Activated CD4-positive, CD25-positive, alpha-beta regulatory T cell treated with anti-CD3 and anti-CD28 coated beads, Interleukin-2, amount 50 U/mL, for 72 hours (primary cell): ENCODE results near the gene GRAP2.
"Not testable (repeated sequence)": the region's sequence is repeated elsewhere in the genome, so short reads cannot be mapped to it uniquely, and the experiment has no call there.

Source experiments
- DNase-seq: peaks from one replicate; pipeline ENCODE4 v3.0.0; 2021

Gene GRAP2

DNA sequence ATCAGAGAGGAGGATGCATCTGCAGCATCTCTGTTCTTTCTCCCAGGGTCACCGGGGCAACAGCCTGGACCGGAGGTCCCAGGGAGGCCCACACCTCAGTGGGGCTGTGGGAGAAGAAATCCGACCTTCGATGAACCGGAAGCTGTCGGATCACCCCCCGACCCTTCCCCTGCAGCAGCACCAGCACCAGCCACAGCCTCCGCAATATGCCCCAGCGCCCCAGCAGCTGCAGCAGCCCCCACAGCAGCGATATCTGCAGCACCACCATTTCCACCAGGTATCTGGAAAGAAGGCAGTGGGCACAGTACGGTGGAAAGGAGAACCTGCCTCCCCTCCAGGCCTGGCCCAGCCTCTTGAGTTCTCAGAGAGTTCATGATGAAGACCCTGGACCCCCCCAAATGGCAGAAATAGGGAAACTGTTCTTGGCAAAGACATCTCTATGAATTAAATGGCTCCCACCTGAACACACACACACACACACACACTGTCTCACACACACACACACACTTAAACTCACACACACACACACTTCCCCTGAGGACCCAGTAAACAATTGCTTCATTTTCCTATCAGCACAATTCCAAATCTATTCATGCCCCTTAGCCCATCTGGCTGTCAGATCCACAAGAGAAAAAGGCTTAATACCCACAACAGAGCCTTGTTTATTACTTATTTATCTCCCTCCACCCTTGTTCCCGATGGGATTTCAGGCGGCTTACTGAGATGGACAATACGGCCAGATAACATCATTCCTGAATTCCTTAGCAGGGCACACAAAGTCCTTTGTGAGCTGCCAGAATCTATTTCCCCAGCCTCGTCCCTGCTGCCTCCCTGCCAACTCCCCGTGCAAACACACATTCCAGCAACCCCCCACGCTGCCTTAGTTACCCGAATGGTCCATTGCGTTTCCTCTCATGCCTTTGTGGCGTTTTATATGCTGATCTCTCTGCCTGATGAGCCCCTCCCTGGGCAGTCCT lies 67.4 kb downstream of the GRAP2 start:
- no peak for DNase-seq

DNA sequence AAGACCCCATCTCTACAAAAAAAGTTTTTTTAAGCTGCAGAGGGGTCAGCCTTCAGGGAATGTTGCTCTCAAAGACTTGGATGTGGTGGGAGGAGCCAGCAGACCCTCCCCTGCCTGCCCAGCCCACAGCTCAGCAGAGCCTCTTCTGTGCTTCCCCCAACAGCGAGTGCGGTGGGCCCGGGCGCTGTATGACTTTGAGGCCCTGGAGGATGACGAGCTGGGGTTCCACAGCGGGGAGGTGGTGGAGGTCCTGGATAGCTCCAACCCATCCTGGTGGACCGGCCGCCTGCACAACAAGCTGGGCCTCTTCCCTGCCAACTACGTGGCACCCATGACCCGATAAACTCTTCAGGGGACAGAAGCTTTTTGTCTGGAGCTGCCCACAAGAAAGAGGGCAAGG lies 69.9 kb downstream of the GRAP2 start:
- no peak for DNase-seq

DNA sequence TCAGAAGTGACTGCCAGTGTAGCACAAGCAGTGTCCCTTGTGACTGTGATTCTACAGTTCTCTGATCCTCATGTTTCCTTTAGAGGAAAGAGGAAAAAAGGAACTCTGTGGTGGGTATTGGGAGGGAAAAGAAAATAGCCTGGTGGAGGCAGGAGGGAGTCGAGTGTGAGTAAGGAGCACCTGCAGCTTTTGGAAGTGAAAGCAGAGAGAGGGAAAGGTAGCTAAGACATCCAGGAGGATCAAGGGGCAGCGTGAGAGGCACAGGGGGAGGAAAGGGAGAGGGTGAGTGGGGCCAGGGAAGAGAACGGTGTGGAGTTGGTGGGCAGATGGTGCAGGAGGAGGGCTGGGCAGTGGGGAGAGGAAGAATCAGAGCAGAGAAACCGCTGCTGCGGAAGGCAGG lies 71.8 kb downstream of the GRAP2 start:
- no peak for DNase-seq

DNA sequence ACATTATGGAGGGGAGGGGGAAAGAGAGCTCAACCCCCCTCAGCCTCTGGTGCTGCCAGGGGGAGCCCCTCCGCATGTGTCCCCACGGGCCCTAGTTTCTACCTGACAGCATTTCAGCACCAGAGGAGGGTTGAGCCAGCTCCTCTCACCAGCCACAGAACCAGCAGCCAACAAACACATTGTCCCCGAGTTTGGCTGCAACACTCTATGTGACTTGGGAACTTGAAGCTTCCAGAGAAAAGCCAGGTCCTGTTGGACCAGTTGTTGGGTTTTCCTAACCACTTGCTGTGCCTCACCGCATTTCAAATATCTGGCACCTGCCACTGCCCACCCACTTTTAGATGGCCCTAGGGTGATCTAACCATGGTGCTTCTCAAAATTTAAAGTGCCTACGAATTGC lies 72.8 kb downstream of the GRAP2 start:
- no peak for DNase-seq

DNA sequence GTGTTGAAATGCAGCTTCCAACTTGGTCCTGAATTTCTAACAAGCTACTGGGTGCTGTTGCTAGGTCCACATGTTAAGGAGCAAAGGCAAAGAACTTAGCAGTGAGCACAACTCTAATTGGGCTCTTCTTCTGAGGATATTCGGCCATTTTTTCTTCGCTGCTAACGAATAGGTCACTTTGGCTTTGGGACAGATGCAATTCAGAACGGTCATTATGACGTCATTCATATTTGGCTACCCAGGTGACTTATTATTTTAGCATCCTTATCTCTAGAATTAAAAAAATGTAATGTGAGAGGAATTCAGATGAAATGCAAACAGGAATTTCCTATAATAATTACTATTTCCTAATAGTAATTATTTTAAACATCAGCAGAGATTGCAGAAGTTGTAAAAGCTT lies 73.2 kb downstream of the GRAP2 start:
- no peak for DNase-seq

DNA sequence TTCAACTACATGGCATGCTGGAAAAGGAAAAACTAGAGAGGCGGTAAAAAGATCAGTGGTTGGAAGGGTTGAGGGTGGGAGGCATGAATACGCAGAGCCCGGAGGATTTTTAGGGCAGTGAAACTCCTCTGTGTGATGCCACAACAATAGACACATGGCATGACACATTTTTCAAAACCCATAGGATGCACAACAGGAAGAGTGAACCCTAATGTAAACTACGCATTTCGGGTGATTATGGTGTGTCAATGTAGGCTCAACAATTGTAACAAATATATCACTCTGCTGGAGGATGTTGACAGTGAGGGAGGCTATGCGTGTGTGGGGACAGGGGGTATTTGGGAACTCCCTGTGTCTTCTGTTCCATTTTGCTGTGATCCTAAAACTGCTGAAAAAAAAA lies 78.2 kb downstream of the GRAP2 start:
- no peak for DNase-seq

DNA sequence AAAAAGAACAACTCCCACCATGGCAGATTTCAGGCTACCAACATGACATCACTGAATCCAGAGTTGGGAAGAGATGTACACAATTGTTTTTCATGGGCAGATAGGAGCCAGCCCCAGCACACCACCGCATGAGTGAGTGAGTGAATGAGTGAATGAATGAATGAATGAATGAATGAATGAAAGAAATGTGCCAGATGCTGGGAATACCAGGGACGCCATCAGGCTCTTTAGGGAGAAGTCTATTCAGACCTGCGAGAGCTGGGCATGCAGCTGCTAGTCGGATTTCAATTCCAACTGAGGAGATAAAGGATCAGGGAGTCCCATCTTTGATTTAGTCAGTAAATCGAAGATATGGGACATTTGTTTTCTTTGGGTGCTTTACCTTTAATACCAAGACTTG lies 78.6 kb downstream of the GRAP2 start:
- no peak for DNase-seq

DNA sequence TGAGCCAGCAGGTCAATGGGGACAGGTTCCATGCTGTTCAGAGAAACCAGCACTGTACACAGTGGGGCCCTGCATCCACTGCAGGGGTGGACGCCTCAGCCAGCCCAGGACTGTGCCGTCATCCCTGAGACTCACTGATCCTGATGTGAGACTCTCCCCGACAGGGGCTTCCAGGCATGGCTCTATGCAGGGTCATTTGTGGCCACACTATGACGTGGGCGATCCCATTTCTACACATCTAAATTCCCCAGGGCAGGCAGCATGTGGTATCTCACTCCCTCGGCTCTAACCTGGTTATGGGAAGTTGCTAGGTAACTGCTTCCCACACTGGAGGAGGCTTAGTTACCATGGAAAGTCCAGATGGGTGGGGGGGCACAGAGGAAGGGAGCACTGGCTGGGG lies 79.7 kb downstream of the GRAP2 start:
- DNase-seq = no peak

DNA sequence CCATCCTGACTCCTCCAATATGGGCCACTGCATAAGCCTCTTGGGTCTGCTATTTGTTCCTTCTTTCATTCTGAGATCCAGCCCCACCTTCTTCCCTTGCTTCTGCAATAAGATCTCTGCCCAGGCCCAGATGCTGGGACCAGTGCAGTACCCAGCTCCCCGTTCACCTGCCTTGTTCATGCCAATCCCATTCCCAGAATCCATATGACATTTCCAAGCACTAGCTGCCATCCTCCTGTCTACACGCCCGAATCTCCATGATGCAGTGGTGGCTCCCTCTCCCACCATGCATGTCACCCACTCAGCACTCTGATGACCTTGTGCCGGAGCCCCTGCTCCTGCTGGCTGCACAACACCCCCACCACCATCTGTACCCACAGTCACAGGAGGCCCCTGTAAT lies 82.5 kb downstream of the GRAP2 start:
- no peak for DNase-seq

DNA sequence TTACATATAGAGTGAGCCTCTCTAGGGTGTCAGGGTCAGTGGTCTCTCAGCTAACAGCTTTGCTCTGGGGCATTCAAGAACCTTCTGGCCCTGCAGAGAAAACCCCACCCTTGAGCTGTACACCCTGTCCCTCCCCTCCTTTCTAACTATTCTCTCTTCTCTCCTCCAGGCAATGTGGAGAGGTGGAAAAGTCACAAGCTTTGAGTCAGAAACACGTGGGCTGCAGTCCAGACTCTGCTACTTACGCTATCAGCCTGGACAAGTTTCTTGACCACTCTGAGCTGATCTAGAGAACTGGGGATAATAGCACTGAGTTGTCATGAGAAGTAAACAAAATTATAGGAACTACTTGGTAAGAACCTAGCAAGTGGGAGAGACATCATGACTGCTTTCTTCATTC lies 83.1 kb downstream of the GRAP2 start:
- DNase-seq = no peak

DNA sequence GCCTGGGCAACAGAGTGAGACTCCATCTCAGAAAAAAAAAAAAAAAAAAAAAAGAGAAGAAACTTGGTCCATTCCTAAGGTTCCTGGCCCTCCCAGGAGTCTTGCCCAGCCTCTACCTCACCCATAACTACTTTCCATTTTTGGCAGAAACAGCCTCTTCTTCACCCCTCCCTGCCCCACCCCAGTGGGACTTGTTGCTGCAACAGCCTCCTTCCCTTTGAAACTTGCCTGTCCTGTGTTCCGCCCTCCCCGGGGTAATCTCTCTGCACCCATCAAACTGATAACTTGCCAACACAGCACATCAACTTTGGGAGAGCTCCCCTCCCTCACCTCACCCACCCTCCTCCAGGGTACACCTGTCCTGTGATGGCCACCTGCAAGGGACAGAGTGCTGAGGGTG lies 83.9 kb downstream of the GRAP2 start:
- DNase-seq = no peak

DNA sequence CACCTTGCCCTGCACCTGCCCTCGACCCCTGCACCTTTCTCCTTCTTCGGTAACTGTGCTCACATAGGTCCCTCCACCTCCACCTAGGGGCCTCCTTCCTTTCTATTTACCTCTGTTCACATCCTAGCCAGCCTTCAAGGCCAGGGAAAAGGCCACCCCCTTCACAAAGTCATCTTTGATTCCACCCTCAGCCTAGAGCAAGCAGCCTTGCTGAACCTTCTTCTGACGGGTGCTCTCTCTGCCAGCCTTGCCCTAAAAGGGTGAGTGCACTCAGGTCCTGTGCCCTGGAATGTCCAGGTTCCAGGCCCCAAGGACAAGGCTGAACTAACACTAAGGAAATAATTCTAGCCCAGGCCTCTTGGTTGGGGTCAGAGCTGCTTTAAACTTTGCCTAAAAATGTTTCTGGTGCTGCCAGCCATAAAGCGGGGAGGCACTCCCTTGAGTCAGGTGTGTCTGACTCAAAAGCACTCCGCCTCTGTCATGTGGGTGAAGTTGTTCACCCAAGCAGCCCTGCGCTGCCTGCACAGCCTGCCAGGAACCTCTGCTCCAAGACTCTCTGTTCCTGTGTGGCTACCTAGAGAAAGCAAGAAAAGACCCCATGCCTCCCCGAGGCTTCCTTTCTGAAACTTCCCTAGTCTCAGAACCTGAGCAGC lies 84.6 kb downstream of the GRAP2 start:
- no peak for DNase-seq

DNA sequence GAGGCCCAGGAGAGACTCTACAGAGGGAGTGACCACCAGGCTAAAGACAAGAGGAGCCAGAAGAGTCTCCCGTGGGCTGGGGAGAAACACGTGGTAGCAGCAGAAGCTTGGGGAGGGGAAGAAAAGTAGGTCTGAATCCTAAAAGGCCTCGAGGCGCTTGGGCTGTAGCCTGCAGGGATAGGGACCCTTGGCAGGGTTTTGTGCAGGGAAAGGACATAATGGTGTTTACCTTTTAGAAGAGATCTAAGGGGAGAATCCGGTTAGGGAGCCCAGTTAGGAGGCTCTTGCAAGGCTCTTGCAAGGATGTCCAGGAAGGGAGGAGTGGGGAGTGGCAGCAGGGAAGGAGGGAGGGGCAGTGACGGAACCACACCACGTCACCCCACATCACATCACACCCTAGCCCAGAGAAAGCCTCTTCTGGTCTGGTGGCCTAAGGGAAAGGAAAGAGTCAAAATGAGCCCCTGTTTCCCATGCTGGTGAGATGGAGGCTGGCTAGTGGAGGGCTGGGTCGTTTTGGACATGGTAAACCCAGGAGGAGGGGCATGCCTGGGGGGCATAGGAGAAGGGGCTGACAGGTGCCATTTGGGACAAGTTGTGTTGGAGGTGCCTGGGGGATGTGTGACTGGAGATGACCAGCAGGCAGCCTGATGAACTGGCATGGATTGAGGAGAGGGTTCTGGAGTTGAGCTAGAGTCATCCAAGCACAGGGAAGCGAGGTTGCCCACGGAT lies 87.7 kb downstream of the GRAP2 start:
- no peak for DNase-seq

DNA sequence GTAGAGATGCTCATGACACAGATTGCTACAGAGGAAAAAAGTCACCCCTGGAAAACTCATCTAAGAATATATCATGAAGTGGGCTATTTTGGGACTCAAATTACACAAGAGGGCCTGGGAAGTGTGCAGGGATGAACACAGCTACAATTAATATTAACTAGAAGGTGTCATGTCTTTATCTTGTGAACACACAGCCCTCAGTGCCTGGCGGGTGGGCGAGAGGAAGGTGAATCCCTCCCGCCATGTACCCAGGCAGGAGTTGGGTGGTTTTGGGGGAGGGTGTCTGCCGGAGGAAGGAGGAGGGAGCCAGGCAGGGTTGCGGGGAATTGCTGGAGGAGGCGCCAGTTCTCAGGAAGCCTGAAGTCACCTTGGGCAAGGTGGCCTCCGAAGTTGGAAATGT lies 88.7 kb downstream of the GRAP2 start:
- no peak for DNase-seq

DNA sequence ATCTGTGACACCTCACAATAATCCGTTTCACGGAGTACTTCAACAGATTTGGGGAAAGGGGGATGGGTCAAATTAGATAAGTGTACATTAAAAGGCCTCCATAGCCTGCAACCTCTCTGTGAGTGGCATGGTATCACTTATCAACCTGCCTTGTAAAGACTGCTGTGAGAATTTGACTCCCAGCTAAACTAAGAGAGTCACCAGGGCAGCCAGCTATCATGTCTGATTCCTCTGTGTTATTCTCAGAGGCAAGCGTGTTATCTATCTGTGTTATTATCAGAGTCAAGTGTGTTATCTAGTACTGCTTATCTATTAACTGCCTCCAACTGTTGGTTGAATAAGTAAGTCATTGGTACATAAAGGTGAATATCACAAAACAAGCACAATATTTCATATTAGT lies 89.8 kb downstream of the GRAP2 start:
- DNase-seq = no peak

DNA sequence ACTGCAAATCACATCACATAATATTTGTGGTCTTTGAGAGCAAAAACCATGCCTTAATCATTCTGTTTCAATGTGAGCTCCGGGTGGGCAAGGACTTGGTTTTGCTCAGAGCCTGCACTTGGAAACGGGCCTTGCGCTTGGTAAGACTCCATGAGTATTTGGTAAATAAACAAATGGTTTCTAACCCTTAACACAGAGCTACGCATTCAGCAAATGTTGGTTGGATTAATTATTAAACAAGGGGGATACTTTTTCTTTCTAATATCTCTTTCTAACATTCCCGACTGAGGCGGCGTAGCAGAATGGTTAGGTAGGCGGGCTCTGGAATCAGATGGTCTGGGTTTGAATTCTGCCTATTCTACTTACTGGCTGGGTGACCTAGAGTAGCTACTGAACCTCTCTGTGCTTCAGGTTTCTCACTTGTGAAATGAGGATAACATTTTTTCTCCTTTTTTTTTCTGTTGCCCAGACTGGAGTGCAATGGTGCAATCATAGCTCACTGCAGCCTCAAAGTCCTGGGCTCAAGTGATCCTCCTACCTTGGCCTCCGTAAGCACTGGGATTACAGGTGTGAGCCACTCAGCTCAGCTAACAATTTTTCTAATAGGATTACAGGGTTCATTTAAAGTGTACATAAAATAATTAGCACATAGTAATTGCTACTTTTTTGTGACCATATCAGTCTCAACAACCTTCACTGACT lies 90.4 kb downstream of the GRAP2 start:
- no peak for DNase-seq

DNA sequence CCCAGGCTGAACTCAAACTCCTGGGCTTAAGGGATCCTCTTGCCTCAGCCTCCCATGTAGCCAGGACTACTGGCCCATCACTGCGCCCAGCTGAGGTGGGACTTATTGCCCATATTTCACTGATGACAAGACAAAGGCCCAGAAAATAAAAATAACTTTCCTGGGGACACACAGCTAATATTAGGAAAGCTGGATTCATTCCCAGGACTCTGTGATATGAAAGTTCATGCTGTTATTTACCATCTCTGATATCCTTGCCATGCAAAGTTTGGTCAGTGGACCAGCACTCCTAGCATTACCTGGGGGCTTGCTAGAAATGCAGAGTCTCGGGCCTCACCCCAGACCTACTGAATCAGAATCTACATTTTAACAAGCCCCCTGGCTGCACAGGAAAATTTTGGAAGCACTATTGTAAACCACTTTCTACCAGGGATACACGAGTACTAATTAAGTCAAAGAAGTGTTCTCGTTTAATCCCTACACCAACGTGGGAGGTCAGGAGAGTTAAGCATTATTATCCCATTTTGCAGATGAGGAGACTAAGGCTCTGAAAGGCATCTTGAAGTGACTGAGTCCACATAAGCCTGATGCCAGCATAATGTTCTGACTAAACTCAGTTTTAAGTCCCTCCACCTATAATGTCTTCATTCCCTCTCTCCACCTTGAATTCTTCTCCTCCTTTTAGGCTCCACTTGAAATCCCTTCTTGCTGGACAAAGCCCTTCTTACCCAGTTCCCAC lies 91.4 kb downstream of the GRAP2 start:
- no peak for DNase-seq

DNA sequence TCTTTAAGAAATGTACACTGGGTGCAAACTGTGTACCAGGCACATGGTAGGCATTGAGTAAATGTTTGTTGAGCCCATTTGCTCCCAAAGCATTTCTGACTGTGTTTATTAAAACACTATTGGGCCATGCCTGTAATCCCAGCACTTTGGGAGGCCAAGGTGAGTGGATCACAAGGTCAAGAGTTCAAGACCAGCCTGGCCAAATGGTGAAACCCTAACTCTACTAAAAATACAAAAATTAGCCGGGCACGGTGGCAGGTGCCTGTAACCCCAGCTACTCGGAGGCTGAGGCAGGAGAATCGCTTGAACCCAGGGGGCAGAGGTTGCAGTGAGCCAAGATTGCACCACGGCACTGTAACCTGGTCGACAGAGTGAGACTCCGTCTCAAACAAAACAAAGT lies 92.0 kb downstream of the GRAP2 start:
- DNase-seq = not testable (repeated sequence)

DNA sequence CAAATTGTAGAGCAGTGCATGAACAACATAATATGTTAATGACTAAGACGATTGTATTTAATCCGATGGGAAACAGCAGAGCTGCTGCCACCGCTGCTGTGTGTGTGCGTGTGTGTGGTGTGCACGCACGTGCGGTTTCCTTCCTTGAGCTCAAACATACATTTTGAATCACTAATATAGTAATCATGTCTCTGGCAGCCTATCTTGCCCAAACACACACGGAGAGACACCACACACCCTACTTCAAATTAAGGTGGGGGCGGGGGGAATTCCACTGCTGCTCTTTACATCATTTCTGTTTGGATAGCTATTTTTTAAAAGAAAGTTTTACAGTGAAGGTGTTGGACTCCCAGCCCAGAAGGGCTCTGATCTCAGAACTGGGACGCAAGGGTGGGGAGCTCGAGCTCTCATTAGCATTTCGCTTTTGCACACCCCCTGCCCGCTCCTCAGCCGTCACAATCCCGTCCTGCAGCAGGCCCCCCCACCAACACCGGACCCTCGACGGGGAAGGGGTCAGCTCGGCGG lies 93.2 kb downstream of the GRAP2 start:
- peak; percentile 44 for DNase-seq

DNA sequence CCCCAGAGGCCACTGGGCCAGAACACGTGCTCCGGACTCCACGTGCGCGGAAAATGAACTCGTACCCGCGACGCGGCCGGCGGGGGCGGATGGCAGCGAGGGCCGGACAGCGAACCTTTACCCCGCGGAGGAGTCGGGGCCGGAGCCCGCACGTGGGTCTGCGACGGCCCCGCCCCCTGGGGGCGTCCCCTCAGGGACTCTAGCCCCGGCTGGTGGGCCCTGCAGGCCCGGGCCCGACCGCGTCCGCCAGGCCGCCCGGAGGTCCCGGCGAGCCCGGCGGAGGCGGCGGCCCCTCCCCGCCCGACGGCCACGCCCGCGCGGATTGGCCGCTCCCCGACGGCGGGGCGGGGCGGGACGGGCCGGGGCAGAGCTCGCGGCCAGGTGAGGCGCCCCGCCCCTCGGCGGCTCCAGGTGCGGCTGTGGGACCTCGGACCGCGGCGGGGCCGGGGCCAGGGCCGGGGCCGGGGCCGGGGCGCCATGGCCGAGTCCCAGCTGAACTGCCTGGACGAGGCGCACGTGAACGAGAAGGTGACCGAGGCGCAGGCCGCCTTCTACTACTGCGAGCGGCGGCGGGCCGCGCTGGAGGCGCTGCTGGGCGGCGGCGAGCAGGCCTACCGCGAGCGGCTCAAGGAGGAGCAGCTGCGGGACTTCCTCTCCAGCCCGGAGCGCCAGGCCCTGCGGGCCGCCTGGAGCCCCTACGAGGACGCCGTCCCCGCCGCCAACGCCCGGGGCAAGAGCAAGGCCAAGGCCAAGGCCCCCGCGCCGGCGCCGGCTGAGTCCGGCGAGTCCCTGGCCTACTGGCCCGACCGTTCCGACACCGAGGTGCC lies 93.9 kb downstream of the GRAP2 start, which contains the start of gene FAM83F:
FAM83F (plus strand) TSS at position 389 of the 827 bp plus-strand sequence; CDS start at position 478, 89 bp downstream.
- peak; percentile 62 for DNase-seq
